COR-L47 (cell line): ENCODE measurements around the gene URM1.

ENCODE experiments used
- DNase-seq: peaks from one replicate; lab custom pipeline; 2025; lab: John Stamatoyannopoulos, UW

The URM1 gene

DNA sequence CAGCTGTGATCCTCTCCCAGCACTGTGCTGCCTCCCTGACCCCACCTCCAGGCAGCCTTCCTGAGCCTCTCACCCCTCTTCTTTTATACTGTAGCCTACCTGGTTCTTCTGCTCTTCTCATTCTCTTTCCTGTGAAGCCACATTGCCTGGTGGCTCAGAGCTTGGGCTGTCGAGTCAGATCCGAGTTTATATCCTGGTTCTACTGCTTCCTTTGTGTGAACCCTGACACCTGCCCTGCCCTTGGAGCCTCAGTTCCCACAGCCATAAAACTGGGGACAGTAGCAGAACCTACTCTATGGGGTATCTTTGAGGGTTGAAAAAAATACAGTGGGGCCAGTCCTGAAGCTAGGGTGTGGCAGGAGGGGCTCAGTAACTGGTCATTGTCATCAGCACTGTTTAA is 22.0 kb upstream of the URM1 start:
- no peak for DNase-seq

DNA sequence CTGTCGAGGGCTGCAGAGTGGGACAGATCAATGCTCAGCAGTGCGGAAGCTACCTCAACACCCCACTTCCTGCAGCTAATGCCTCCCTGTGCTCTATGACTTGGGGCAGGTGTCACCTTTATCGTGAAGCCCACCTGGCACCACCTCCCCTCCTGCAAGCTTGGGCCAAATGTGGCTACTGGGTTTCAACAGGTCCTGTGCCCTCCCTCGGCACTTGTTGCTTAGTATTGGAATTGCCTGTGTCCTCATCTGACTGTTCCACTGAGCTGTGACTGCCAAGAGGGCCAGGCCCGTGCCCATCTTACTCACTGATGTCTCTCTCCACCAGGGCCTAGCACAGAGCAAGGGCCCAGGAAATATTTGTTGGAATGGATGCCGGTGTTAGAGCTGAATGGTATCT is 21.4 kb upstream of the URM1 start:
- no peak for DNase-seq

DNA sequence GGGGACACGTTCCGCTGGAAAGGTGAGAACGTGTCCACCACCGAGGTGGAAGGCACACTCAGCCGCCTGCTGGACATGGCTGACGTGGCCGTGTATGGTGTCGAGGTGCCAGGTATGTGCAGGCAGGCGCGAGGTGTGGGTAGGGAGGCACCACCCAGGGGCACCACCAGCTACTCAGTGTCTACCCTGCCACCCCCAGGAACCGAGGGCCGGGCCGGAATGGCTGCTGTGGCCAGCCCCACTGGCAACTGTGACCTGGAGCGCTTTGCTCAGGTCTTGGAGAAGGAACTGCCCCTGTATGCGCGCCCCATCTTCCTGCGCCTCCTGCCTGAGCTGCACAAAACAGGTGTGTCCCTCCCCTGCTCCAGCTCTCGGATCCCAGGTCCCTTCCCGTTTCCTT is 15.7 kb upstream of the URM1 start:
- no peak for DNase-seq

DNA sequence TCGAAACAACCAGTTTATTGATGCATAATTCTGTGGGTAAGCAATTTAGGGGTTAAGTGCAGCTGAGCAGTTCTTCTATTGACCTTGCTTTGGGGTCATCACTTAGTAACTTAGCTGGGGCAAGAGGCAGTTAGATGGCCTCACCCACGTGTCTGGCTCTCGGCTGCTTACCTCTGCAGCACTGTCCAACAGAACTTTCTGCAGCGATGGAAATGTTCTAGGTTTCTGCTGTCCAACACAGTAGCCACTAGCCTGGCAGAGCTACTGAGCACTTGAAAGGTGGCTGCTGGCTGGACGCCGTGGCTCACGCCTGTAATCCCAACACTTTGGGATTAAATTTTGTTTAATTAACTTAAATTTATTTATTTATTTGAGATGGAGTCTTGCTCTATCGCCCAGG is 13.1 kb upstream of the URM1 start:
- DNase-seq, result no peak

DNA sequence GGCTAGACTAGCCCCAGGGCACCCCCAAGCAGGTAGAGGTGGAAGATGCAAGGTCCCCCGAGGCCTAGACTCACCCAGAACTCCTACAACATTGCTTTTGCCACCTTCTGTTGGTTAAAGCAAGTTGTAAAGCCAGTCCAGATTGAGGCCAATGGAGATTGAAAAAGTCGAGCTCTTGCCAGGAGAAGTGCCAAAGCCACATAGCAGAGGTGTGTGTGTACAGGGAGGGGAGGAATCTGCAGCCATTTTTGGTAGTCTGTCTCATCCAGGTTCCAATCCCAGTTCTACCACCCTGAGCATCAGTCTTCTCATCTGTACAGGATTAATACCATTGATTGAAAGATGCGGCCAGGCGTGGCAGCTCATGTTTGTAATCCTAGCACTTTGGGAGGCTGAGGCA is 12.3 kb upstream of the URM1 start:
- DNase-seq, result no peak

DNA sequence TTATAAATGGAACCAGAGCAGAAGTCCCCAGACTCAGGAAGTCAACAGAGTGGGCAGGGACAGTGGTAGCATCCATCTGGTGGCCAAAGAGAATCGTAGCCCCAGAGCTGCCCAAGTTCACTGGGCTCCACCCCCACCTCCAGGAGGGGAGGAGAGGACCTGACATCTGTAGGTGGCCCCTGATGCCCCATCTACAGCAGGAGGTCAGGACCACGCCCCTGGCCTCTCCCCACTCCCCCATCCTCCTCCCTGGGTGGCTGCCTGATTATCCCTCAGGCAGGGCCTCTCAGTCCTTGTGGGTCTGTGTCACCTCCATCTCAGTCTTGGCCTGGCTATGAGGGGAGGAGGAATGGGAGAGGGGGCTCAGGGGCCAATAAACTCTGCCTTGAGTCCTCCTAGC is 10.3 kb upstream of the URM1 start:
- no peak for DNase-seq

DNA sequence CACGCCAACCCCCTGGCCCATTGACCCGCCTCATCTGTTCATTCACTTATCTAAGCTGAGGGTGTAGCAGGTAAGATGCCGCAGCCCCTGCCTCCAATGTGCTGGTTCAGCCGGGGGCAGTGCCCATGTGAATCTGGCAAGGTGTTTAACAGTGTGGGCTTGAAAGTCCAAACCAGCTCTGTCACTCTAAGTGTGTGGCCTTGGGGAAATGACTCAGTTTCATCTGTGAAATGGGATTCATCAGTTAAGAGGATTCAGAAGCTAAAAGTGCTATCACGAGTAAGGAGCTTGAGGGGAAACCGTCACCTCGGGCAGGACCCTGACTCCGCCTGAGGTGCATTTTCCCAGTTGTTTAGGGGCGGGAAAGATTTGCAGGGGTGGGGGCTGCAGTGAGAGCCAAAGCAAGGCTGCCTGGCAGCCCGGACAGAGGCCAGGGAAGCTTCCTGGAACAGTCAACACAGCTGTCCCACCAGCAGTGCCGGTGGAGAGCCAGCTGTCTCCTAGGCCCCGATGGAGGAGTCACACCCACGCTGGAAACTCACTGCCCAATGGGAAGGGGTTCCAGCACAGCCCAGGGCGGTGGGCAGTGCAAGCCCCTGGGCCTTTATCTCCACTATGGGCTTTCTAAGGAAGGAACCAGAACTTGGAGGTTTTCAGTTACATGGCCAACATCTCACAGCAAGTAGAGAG is 9.7 kb upstream of the URM1 start:
- peak; percentile 4 for DNase-seq

DNA sequence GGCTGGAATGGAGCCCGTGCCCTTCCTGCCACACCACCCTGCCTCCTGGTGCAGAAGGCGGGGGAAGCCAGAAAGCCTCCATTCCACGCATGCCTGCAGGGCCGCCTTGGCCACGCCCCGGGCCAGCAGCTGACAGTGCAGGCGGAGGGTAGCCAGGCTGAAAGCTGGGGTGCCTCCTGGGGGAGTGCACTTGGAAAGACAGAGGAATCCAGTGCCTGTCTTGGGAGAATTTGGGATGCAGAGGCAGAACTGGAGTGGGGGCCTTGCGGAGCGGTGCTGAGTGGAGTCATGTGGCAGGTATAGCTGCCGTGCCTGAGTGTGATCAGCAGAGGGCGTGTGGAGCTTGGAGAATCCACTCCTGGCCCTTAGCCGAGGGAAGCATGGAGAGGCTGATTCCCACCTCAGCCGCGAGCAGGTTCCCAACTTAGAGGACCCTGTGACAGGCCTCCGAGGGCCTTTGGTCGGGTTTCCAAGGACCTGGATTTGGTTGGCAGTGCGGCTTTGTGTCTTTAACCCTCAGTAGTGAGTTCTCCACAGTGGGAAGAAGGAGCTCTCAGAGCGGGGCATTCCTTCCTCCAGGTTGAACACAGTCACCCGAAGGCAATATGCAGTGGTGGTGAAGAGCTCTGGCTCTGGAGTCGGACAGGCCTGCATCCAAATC is 9.1 kb upstream of the URM1 start:
- DNase-seq, result peak; percentile 78

DNA sequence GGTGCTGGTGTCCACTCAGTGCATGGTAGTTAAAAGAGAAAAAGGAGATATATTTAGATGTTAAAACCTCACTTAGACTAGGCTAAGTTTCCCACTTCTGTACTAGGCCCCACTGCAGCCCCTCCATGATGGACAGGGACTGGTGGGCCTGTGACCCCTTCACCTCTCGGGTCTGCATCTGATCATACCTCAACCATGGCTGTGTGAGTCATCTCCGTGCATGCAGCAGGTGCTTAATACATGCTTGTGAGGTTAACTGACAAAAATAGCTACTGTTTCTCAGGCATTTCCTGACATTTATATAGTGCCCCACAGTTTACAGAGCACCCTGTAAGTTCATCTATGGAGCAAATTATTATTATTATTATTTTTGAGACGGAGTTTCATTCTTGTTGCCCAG is 8.4 kb upstream of the URM1 start:
- DNase-seq, result no peak

DNA sequence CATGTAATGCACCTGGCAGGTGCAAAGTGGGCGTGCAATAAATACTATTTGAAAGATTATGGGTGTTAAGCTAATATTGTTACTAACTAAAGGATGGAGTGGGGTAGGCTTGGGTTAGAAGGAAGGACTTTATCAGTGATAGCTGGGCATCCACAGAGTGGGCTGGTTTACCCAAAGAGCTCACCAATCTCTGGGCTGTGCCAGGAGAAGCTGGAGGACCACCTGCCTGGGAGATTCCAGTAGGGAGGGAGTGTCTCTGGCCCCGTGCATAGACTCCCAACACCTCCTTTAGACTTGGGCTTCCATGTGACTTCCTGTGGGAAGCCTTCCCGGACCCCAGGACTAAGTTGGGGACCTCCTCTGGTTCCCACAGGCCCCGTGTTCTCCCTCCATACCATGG is 5.6 kb upstream of the URM1 start:
- DNase-seq, result peak; percentile 59

DNA sequence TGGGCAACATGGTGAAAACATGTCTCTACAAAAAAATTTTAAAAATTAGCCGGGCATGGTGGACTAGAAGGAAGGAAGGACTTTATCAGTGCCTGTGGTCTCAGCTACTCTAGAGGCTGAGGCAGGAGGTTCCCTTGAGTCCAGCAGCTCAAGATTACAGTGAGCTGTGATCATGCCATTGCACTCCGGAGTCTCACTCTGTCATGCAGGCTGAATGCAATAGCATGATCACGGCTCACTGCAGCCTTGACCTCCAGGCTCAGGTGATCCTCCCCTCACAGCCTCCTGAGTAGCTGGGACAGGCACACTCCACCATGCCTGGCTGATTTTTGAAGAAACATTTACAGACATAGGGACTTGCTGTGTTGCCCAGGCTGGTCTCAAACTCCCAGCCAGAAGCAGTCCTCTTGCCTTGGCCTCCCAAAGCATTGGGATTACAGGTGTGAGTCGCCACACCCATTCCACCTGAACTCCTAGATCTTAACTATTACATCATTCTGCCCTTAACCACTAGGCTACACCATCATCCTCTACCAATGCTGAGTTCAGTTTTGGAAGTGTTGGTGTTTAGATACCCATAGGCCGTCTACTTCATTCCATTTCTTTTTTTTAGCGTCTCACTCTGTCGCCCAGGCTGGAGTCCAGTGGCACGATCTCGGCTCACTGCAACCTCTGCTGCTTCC is 2.0 kb upstream of the URM1 start:
- DNase-seq, result no peak

DNA sequence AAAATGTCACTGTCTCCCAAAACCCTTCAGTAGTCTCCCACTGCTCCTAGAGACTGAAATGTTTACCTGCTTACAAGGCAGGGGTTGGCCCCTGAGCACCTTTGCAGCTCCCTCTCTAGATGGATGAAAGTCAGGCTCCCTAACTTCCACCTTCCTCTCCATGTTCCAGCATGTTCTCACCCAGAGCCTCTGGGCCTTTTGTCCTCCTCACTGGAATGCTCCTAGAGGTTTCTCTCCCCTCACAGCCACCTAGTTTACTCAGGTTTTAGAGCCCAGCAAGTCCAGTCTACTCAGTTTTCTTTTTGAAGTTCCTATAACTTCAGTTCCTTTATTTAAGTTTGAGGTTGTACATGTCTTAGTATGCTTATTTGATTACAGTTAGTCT is 815 bp upstream of the URM1 start:
- DNase-seq, result no peak

DNA sequence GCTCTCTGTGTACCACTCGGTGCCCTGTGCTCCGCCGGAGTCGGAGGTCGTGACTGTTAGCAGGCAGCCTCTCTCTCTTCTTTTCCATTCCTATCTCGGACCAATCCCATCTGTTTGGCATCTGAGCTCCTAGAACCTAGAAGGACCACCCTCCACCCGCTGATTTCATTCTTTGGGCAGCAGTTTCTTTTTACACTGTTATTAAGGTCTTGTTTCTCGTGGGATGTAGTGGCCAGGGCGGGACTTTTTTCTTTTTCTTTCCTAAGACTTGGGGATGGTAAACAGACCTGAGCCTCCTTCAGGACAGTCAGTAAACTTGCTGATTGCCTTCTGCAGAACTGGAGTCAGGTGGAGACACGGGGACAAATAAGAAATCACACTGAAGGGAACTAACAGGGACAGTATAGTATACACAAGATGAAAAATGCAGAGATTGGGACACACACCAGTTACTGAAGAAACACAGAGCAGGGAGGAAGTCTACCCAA is 500 bp downstream of the URM1 start:
- DNase-seq, result no peak

DNA sequence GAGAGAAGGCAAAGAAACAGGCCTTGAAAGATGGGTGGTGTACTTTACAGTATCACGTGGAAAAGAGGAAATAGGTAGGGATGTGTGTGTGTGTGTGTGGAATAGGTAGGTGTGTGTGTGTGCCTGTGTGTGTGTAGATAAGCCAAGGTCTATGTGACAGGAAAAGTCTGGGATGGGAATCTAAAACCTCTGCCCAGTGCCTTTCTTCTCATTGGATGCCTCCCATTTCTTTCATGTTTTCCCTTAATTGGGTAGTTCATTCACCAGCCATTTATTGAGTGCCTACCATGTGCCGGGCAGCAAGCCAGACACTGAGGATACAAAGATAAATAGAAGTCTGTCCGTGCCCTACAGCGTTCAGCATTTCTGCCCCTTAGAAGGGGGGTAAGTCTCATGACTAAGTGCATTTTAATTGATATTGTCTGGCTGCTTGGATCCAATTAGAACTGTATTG is 1.0 kb downstream of the URM1 start:
- no peak for DNase-seq

DNA sequence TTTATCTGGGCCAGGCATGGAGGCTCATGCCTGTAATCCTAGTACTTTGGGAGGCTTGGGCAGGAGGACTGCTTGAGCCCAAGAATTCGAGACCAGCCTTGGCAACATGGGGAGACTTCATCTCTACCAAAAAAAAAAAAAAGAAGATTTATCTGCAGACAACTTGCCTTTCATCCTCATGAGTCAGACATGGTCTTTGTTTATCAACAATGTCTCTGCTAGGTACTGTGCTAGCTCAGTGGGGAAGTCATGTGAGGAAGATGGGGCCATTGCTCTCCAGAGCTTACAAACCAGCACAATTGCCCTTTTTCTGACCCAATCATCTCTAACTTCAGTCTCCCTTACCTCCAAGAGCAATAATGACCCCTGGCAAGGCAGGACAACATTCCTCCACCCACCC is 1.6 kb downstream of the URM1 start:
- DNase-seq, result no peak

DNA sequence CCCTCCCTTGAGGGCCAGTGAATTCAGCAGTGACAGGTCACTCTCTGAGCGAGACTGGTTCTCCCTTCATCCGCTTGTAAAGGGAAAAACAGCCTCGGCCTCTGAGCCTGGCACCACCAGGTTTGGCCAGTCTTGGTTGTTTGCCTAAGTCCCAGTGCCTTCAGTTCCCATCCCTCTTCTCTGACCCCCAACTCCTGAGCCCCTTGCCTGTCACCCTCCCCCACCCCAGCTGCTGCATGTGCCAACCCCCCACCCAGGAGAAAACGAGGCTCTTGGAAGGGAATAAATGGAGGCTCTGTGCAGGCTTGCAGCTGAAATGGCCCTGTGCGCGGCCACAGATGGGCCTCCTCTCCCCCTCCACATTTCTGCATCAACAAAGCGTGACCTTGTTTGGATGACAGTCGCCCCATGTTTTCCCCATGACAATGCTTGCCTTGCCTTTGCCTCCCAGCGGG is 3.1 kb downstream of the URM1 start:
- no peak for DNase-seq

DNA sequence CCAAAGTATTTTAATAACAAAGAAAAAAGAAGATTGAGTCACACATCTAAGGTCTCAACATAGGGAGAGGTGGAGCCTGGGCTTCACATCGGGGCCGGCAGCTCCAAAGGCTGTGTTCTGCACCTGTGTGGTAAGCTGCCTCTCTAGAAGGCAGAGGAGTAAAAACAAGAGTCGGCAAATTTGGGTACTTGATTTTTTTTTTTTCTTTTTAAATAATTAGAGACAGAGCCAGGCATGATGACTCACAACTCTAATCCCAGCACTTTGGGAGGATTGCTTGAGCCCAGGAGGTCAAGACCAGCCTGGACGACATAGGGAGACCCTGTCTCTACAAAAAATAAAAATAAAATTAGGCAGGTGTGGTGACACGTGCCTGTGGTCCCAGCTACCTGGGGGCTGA is 4.7 kb downstream of the URM1 start:
- no peak for DNase-seq

DNA sequence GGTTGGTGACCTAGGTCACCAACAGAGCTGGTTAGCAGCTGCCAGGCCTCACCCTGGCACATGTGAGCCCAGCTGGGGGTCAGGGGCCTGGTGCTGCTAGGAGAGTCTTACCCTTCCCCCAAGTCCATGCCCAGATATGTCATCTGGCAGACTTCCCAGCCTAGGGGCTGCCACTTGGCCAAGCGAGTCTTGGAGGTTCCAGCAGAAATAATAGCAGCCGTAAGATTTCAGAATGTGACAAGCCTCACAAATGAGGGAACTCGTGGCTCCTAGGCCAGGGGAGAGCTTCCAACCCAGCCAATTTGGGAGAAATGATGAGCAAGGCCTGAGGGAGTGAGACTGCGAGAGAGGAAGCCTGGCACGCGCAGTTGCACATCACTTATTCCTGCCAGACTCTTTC is 11.1 kb downstream of the URM1 start:
- no peak for DNase-seq

DNA sequence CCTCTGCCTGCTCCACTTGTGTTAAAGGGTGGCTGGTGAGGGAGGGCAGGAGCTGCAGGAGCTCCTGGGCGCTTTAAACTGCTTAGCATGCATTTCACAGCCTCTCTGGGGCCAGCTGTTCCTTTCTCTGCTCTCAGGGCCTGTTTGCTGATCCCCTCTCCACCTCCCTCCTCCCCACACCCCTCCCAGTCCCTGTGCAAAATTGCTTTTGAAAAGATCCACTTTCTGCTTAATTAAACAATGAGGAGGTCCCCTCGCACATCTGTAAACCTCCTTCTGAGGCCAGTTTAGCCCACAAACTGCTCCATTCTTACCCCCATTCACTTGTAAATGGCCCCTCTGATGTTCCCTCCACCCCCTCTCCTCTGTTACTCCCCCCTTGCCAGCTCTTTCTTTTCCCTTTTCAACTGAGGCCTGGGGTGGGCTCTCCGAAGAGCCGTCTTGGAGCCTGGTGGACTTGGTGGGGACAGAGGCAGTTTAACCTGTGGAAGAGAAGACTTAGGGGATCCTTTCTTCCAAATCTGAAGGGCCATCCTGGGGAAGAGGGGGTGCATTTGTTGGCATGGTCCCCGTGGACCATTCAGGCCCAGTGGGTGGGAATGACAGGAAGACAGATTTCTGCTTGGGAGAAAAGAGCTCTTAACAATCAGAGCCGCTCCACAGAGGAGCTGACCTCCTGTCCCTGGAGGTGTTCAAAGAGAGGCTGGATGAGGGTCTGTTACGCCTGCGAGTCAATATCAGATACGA is 12.0 kb downstream of the URM1 start:
- no peak for DNase-seq

DNA sequence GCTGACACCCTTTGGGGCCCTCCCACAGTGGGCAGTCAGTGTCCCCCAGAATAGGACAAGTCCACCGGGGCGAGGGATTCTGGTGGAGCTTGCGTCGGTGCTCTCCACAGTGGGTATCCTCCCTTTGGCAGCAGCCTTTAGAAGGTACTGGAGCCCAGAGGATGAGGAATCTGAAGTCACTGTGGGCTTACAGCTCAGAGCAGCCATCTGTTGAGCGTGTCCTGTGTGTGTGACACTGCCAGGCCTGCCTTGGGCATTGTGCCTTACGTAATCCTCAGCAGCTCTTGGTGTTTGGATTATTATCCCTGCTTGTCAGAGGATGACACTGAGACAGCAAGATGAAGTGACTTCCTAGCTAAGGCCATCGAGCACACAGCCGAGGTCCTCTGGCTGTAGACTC is 12.6 kb downstream of the URM1 start:
- DNase-seq, result no peak

DNA sequence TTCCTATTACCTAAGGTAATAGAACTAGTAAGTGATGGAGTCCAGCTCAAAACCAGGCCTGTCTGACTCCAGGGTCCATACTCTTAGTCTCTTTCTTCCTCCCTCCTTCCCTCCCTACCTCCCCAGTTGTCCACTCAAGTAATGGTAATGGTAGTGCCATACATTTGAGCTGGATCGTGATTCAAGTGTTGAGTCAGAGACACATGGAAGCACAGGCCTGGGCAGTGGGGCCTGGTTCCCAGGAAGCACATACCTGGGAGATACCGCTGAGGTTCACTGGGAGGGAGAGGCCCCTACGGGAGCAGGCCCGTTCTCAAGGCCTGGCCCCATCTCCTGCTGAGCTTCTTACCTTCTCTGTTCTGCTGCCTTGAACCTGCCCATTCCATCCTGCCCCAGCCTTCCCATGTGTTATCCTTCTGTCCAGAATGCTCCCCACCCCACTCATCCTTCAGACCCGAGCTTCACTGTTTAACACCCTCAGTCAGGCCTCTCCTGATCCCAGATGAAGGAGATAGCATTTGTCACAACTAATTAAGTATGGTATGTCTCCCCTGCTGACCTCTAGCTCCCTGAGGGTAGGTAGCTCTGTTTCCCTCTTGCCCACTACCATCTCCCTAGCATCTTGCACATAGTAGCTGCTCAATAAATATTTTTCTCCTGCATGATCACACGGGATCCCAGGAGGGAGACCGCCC is 13.8 kb downstream of the URM1 start:
- DNase-seq, result no peak
